K562 (cell line): ENCODE data around the gene PDIA4. TPM values are rescaled to one million over a fixed set of nuclear protein-coding genes. Genes with fewer than 3 reads are reported as not detected.
A peak's percentile ranks its signal among the peaks of the same experiment; 100 is the strongest.

ENCODE experiments used
- ATAC-seq: fragments of 200-7000 bp; cut with Tn5 transposase; 3 replicates; pipeline ENCODE4 v1.9.1; 2020; ENCODE audit warnings: moderate library complexity
- BruUV-seq: library from RNA; stranded (reverse); fragments of 400-500 nt; replicated peaks from 2 replicates; lab custom pipeline; 2021; lab: Mats Ljungman, UMichigan
- CTCF ChIA-PET: fragments of 300-600 bp; formaldehyde crosslinking; extraction: SDS; loops from one replicate; lab custom pipeline; 2021; ENCODE audit warnings: low intra/inter-chr PET ratio; lab: Yijun Ruan, JAX
- POLR2A ChIA-PET: fragments of 300-600, 350-650 bp; sonication (Branson Sonifier 250); formaldehyde crosslinking; extraction: SDS; loops from one replicate; lab custom pipeline; 2021; ENCODE audit warnings: antibody characterized with exemption, inconsistent platforms; lab: Yijun Ruan, JAX
- DNase-seq, 4 experiments: peaks; one replicate each; pipeline versions ENCODE4 v3.0.0 to v3.0.0-alpha.2; 2011 to 2018; ENCODE audit warnings: low spot score in 3 of 4, mixed read lengths in 3 of 4; ENCODE audit errors: extremely low read depth in 1 of 4
- FAIRE-seq: peaks from 2 replicates; lab custom pipeline; 2011; peaks lifted over from hg19 to GRCh38; lab: Jason Lieb, UNC
- H2AFZ ChIP-seq: 2 replicates; pipeline ENCODE4 v1.6.0; 2011; ENCODE audit warnings: low read depth, low read length, control low read depth, inconsistent platforms
- H3K27ac ChIP-seq: fragments of 200-600 bp; 3 replicates; pipeline ENCODE4 v1.8.0; 2011; ENCODE audit warnings: low read depth, mild to moderate bottlenecking, control low read depth, inconsistent platforms, low read length, moderate library complexity, mixed read lengths; ENCODE audit errors: extremely low read depth
- H3K27me3 ChIP-seq, 2 experiments: fragments of 300-600 bp in 1 of 2; 2 replicates in 1 of 2; 3 replicates in 1 of 2; pipeline versions ENCODE4 v1.6.0 to v1.8.0; 2011; ENCODE audit warnings: inconsistent platforms in 2 of 2, low read length in 2 of 2, mild to moderate bottlenecking in 1 of 2, mixed read lengths in 1 of 2, moderate library complexity in 1 of 2; ENCODE audit not compliant: control insufficient read depth in 2 of 2, insufficient read depth in 2 of 2
- H3K36me3 ChIP-seq: fragments of 300-600 bp; 3 replicates; pipeline ENCODE4 v1.8.0; 2011; ENCODE audit warnings: mild to moderate bottlenecking, low read length, inconsistent platforms; ENCODE audit not compliant: control insufficient read depth, insufficient read depth
- H3K4me1 ChIP-seq, 2 experiments: fragments of 200-600 bp in 1 of 2; replicated peaks in 1 of 2; 2 replicates in 1 of 2; 3 replicates in 1 of 2; pipeline versions ENCODE4 v1.5.1 to v1.8.0; 2011; ENCODE audit warnings: inconsistent platforms in 2 of 2, low read length in 2 of 2, mild to moderate bottlenecking in 1 of 2, mixed read lengths in 1 of 2, moderate library complexity in 1 of 2; ENCODE audit not compliant: control insufficient read depth in 2 of 2, insufficient read depth in 2 of 2
- H3K4me2 ChIP-seq: 2 replicates; pipeline ENCODE4 v1.6.1; 2011; ENCODE audit warnings: low read length, control low read depth, inconsistent platforms, mixed read lengths; ENCODE audit not compliant: insufficient read depth
- H3K4me3 ChIP-seq: fragments of 200-600 bp; sonication (generic), shearing (Covaris generic); 2 replicates; pipeline ENCODE4 v1.5.1; 2016; ENCODE audit warnings: control low read depth, inconsistent platforms
- H3K79me2 ChIP-seq: fragments of 200-600 bp; 3 replicates; pipeline ENCODE4 v1.8.0; 2011; ENCODE audit warnings: low read length, inconsistent platforms; ENCODE audit not compliant: control insufficient read depth, insufficient read depth
- H3K9ac ChIP-seq, 2 experiments: 2 replicates each; pipeline versions ENCODE4 v1.6.0 to v1.6.1; 2011; ENCODE audit warnings: low read depth in 2 of 2, low read length in 2 of 2, control low read depth in 1 of 2, inconsistent platforms in 1 of 2, mild to moderate bottlenecking in 1 of 2, mixed read lengths in 1 of 2; ENCODE audit not compliant: insufficient read depth in 1 of 2
- H3K9me1 ChIP-seq: one replicate; pipeline ENCODE4 v1.6.0; 2011; ENCODE audit warnings: inconsistent platforms, mild to moderate bottlenecking, low read length, moderate library complexity; ENCODE audit not compliant: control insufficient read depth, insufficient read depth
- H3K9me3 ChIP-seq: replicated peaks from 2 replicates; pipeline ENCODE4 v1.5.1; 2011; ENCODE audit warnings: low read depth, low read length, inconsistent platforms; ENCODE audit not compliant: control insufficient read depth, insufficient read depth
- H4K20me1 ChIP-seq: replicated peaks from 2 replicates; pipeline ENCODE4 v1.6.1; 2011; ENCODE audit warnings: low read length, inconsistent platforms, mixed read lengths; ENCODE audit not compliant: control insufficient read depth, insufficient read depth
- CTCF ChIP-seq, 3 experiments: IDR thresholded peaks in 2 of 3; conservative IDR thresholded peaks in 1 of 3; 2 replicates each; pipeline ENCODE4 v1.5.1; 2011 to 2012; ENCODE audit warnings: low read length in 3 of 3, mild to moderate bottlenecking in 3 of 3, control low read depth in 2 of 3, improper control_type of control experiment in 1 of 3, inconsistent platforms in 1 of 3, low read depth in 1 of 3, mixed read lengths in 1 of 3, moderate library complexity in 1 of 3; ENCODE audit not compliant: insufficient read depth in 2 of 3
- HDGF ChIP-seq: fragments of 450-650 bp; IDR thresholded peaks from 2 replicates; pipeline ENCODE4 v1.6.1; 2016
- HMGN3 ChIP-seq: IDR thresholded peaks from 2 replicates; pipeline ENCODE4 v1.6.1; 2011; ENCODE audit warnings: borderline replicate concordance, low read depth, mild to moderate bottlenecking, mixed read lengths, low read length; ENCODE audit not compliant: insufficient read length; ENCODE audit errors: extremely low read depth
- HNRNPK ChIP-seq: fragments of 200-400 bp; formaldehyde crosslinking; IDR thresholded peaks from one replicate; pipeline ENCODE4 v1.6.1; 2018; ENCODE audit warnings: mild to moderate bottlenecking, low read depth, low read length; ENCODE audit not compliant: poor library complexity, severe bottlenecking
- RFX7 ChIP-seq: fragments of 250-450 bp; sonication (Bioruptor Pico); IDR thresholded peaks from 2 replicates; pipeline ENCODE4 v1.5.1; 2021; ENCODE audit warnings: mild to moderate bottlenecking
- SLC30A9 ChIP-seq: fragments of 250-450 bp; sonication (Bioruptor Pico); IDR thresholded peaks from 2 replicates; pipeline ENCODE4 v1.8.0; 2022; ENCODE audit warnings: mild to moderate bottlenecking, moderate library complexity
- TAF15 ChIP-seq: fragments of 200-400 bp; formaldehyde crosslinking; IDR thresholded peaks from 2 replicates; pipeline ENCODE4 v1.6.1; 2017; ENCODE audit warnings: mild to moderate bottlenecking, low read depth, low read length, moderate library complexity
- TAF9B ChIP-seq: fragments of 450-650 bp; IDR thresholded peaks from 2 replicates; pipeline ENCODE4 v1.6.1; 2018; ENCODE audit warnings: mild to moderate bottlenecking; ENCODE audit not compliant: partially characterized antibody
- TEAD1 ChIP-seq, 2 experiments: fragments of 450-650 bp in 1 of 2; sonication (generic) in 1 of 2; formaldehyde crosslinking; IDR thresholded peaks; 2 replicates each; pipeline versions ENCODE4 v1.4.0 to v1.8.0; 2020 to 2022; ENCODE audit warnings: mild to moderate bottlenecking in 2 of 2, missing genetic modification reagents in 1 of 2
- YY1 ChIP-seq, 3 experiments: IDR thresholded peaks; 2 replicates each; pipeline ENCODE4 v1.6.1; 2011; ENCODE audit warnings: low read length in 2 of 3, mild to moderate bottlenecking in 2 of 3, moderate library complexity in 2 of 3, borderline replicate concordance in 1 of 3, control low read depth in 1 of 3, low read depth in 1 of 3; ENCODE audit not compliant: insufficient read depth in 3 of 3, insufficient replicate concordance in 2 of 3, control insufficient read depth in 1 of 3, insufficient read length in 1 of 3; ENCODE audit errors: extremely low read depth in 1 of 3
- ZNF431 ChIP-seq: sonication (generic); formaldehyde crosslinking; IDR thresholded peaks from 2 replicates; pipeline ENCODE4 v1.8.0; 2022; ENCODE audit warnings: mild to moderate bottlenecking, missing genetic modification reagents
- WGBS: fragments of 100-300 bp; shearing (Covaris generic); methylation state at CpG from one replicate; pipeline ENCODE4 v1.1.6; 2016; ENCODE audit warnings: low coverage, mixed read lengths; ENCODE audit not compliant: insufficient coverage; ENCODE audit errors: missing lambda C conversion rate; 5-methylcytosine and 5-hydroxymethylcytosine counted together
- in situ Hi-C: fragments of 300-500 bp; cut with MboI; formaldehyde crosslinking; loops from 4 replicates; pipeline ENCODE4 v1.15.0; 2018; ENCODE audit warnings: inconsistent platforms, mixed read lengths
- intact Hi-C: fragments of 100-400 bp; cut with micrococcal nuclease; formaldehyde crosslinking; loops from 2 replicates; pipeline ENCODE4 v1.14.2; 2022
- polyA plus RNA-seq, 8 experiments: library from polyadenylated mRNA; depleted of rRNA in 4 of 8; stranded (reverse) in 5 of 8; unstranded in 3 of 8; fragments of >200 nt; fragmentation: Nextera tagmentation in 2 of 8; fragmentation: Illumina TruSeq in 1 of 8; extraction: Ambion mirVana in 2 of 8; extraction: Trizol in 1 of 8; gene quantifications; 2 replicates each; pipeline versions ENCODE4 v1.2.1 to v1.2.3, GENCODE V29; 2011 to 2014; ENCODE audit warnings: inconsistent platforms in 1 of 8, missing spikeins in 1 of 8
- total RNA-seq, 7 experiments: library from RNA; depleted of rRNA in 6 of 7; stranded (reverse); fragments of >200 nt in 6 of 7; fragmentation: Illumina TruSeq in 2 of 7; extraction: Trizol in 2 of 7; gene quantifications; 2 replicates each; pipeline versions ENCODE4 v1.2.1 to v1.2.3, GENCODE V29; 2011 to 2021; ENCODE audit warnings: low replicate concordance in 1 of 7
- TF ChIP-seq, protein P1 (sequence below): fragments of 450-650 bp; IDR thresholded peaks from 2 replicates; pipeline ENCODE4 v1.6.1; 2017; ENCODE audit warnings: antibody characterized with exemption

Gene PDIA4
- total and polyA plus RNA-seq, 9 of the 15 experiments (the other 6 are each of a cell fraction or from before 2014, with no cell fraction given) = 9.1 to 175 (median 146) TPM

- ChIA-PET POLR2A (interaction anchor here (0.6 to 1.2 kb wide), 4 partner anchors 13 to 743 kb away, joined by 3 to 5 read pairs (median 4); no protein-coding TSS in a partner anchor), CTCF (interaction anchor here (0.6 to 2.6 kb wide), 4 partner anchors 60 to 502 kb away, joined by 3 to 24 read pairs (median 11); partner anchors contain the start of gene ZNF786)
- H3K79me2 ChIP-seq = no peaks in the 10 kb centered on the region
- peaks cover 13% of the 10 kb centered on the region for H4K20me1 ChIP-seq
- H3K27ac ChIP-seq = no peak overlapping the region
- peaks cover 90% of the 10 kb centered on the region for H3K36me3 ChIP-seq
- DNase-seq = peak; percentile 81 to 92 (median 86)
- intact Hi-C loops = loop anchor here (1.0 kb wide), 2 partner anchors 60 to 85 kb away; partner anchors contain the start of gene ZNF786
- no peak overlapping the region for H3K4me3 ChIP-seq
- WGBS = 53% methylated on average over 20 of the region's 20 CpGs
- BruUV-seq = no TSS peak
- no peak overlapping the region for H2AFZ ChIP-seq
- H3K27me3 ChIP-seq = no peaks in the 10 kb centered on the region
- no peak overlapping the region for H3K9ac ChIP-seq
- peak; percentile 94 for ATAC-seq
- peak; percentile 93 for FAIRE-seq
- H3K9me3 ChIP-seq = no peaks in the 10 kb centered on the region
- in situ Hi-C loops = no loop called here
- peaks cover 0 to 6% of the 10 kb centered on the region in 2 experiments; a peak in 1 of 5 replicates for H3K4me1 ChIP-seq
- peaks cover 7% of the 10 kb centered on the region for H3K9me1 ChIP-seq
- H3K4me2 ChIP-seq = no peak overlapping the region
- TF ChIP-seq YY1 (IDR thresholded peaks at IDR 0.05; ENCODE audit: borderline replicate concordance in 1 of 3, control insufficient read depth in 1 of 3, extremely low read depth in 1 of 3, insufficient read depth in 3 of 3, insufficient read length in 1 of 3, insufficient replicate concordance in 2 of 3, low read depth in 1 of 3, low read length in 2 of 3) = peak in 1 of 3 experiments; percentile 29
- no peak for TF ChIP-seq TAF15
- TF ChIP-seq RFX7 (CRISPR knock-in tag) = no peak
- TF ChIP-seq, protein P1, sequence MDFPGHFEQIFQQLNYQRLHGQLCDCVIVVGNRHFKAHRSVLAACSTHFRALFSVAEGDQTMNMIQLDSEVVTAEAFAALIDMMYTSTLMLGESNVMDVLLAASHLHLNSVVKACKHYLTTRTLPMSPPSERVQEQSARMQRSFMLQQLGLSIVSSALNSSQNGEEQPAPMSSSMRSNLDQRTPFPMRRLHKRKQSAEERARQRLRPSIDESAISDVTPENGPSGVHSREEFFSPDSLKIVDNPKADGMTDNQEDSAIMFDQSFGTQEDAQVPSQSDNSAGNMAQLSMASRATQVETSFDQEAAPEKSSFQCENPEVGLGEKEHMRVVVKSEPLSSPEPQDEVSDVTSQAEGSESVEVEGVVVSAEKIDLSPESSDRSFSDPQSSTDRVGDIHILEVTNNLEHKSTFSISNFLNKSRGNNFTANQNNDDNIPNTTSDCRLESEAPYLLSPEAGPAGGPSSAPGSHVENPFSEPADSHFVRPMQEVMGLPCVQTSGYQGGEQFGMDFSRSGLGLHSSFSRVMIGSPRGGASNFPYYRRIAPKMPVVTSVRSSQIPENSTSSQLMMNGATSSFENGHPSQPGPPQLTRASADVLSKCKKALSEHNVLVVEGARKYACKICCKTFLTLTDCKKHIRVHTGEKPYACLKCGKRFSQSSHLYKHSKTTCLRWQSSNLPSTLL = no peak
- TF ChIP-seq TAF9B = no peak
- TF ChIP-seq TEAD1 (CRISPR knock-in tag; IDR thresholded peaks at IDR 0.05) = peak in 1 of 2 experiments; percentile 43; a peak in 1 of 4 replicates
- no peak for TF ChIP-seq HMGN3
- TF ChIP-seq HNRNPK = no peak
- TF ChIP-seq SLC30A9 (CRISPR knock-in tag) = no peak
- peak; percentile 89 to 98 (median 91) for TF ChIP-seq CTCF (IDR thresholded peaks at IDR 0.05 in 2 of 3, conservative IDR thresholded peaks at IDR 0.05 in 1 of 3; ENCODE audit: insufficient read depth in 2 of 3, low read depth in 1 of 3, low read length in 3 of 3)
- no peak for TF ChIP-seq HDGF
- peak; percentile 40; the same call in 1 of the 2 replicates for TF ChIP-seq ZNF431
These were observed 22.6 kb downstream of the PDIA4 start for GRCh38 chr7:149005427-149006344.
